ENCODE measurements around the gene TUBGCP2.

Gene TUBGCP2

GRCh38 chr10:133302230-133302629 lies 6.4 kb downstream of the TUBGCP2 start:
- DNase-seq (ENCODE audit: low read depth in 2 of 2), result no peak

GRCh38 chr10:133299738-133300137 lies 8.9 kb downstream of the TUBGCP2 start:
- no peak for DNase-seq (ENCODE audit: low read depth in 2 of 2)

- DNase-seq (ENCODE audit: low read depth in 2 of 2), result no peak
Observed at GRCh38 chr10:133299224-133299623, 9.4 kb downstream of the TUBGCP2 start.

- no peak for DNase-seq (ENCODE audit: low read depth in 2 of 2)
Observed at GRCh38 chr10:133298466-133298865, 10.2 kb downstream of the TUBGCP2 start.

- no peak for DNase-seq (ENCODE audit: low read depth in 2 of 2)
Observed at GRCh38 chr10:133297504-133297903, 11.2 kb downstream of the TUBGCP2 start.

- DNase-seq (ENCODE audit: low read depth in 2 of 2), result no peak
Observed at GRCh38 chr10:133295426-133296320, 13.0 kb downstream of the TUBGCP2 start.

- DNase-seq (ENCODE audit: low read depth in 2 of 2), result no peak
Observed at GRCh38 chr10:133294189-133294588, 14.5 kb downstream of the TUBGCP2 start.

- no peak for DNase-seq (ENCODE audit: low read depth in 2 of 2)
Observed at GRCh38 chr10:133293810-133294119, 14.9 kb downstream of the TUBGCP2 start.

GRCh38 chr10:133292919-133293809 lies 15.5 kb downstream of the TUBGCP2 start:
- no peak for DNase-seq (ENCODE audit: low read depth in 2 of 2)

GRCh38 chr10:133289761-133290160 lies 18.9 kb downstream of the TUBGCP2 start:
- no peak for DNase-seq (ENCODE audit: low read depth in 2 of 2)

GRCh38 chr10:133287832-133288500 lies 20.7 kb downstream of the TUBGCP2 start:
- no peak for DNase-seq (ENCODE audit: low read depth in 2 of 2)

- no peak for DNase-seq (ENCODE audit: low read depth in 2 of 2)
Observed at GRCh38 chr10:133286366-133286765, 22.3 kb downstream of the TUBGCP2 start.

- no peak for DNase-seq (ENCODE audit: low read depth in 2 of 2)
Observed at GRCh38 chr10:133285217-133285616, 23.5 kb downstream of the TUBGCP2 start.

- no peak for DNase-seq (ENCODE audit: low read depth in 2 of 2)
Observed at GRCh38 chr10:133283931-133284330, 24.7 kb downstream of the TUBGCP2 start.

GRCh38 chr10:133282846-133283390 lies 25.8 kb downstream of the TUBGCP2 start:
- DNase-seq (ENCODE audit: low read depth in 2 of 2), result no peak

- DNase-seq (ENCODE audit: low read depth in 2 of 2), result no peak
Observed at GRCh38 chr10:133281628-133282372, 26.9 kb downstream of the TUBGCP2 start.

- no peak for DNase-seq (ENCODE audit: low read depth in 2 of 2)
Observed at GRCh38 chr10:133281084-133281483, 27.6 kb downstream of the TUBGCP2 start.

- no peak for DNase-seq (ENCODE audit: low read depth in 2 of 2)
Observed at GRCh38 chr10:133280391-133281059, 28.1 kb downstream of the TUBGCP2 start.

GRCh38 chr10:133279326-133280226 lies 29.1 kb downstream of the TUBGCP2 start:
- no peak for DNase-seq (ENCODE audit: low read depth in 2 of 2)
